ENCODE measurements around the gene BABAM2.
A peak's percentile ranks its signal among the peaks of the same experiment; 100 is the strongest.

BABAM2 gene

DNA sequence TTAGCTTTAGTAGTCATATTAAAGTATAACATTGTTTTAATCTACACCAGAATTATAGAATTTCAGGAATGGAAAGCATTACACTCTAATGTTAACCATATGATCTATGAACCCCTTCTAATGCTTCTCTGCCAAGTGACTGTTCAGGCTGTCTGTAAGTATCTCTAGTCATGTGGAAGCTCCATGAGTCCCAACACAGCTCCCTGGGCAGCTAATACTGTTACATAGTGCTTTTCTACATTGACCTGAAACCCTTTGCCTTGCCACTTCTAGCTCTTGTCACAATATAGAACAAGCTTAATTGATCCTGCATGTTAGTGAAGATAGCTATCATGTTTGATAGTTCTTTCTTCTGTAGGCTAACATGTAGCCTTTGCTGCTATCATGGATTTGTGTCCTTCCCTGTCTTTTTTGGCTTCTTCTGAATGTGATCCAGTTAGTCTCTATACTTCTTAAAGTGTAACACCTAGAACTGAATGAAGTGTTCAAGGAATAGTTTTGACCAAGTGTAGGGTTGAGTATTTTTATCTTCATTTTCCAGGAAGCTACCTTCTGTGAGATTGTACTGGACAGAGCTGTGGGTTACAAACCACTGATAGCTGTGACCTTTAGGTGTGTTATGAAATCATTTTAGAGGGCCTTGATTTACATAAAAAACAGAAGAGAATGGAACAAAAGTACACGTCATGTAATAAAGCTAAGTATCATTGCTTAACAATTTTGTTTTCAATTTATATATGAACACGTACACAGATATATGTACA lies 23.7 kb downstream of the BABAM2 start:
- DNase-seq: no peak

DNA sequence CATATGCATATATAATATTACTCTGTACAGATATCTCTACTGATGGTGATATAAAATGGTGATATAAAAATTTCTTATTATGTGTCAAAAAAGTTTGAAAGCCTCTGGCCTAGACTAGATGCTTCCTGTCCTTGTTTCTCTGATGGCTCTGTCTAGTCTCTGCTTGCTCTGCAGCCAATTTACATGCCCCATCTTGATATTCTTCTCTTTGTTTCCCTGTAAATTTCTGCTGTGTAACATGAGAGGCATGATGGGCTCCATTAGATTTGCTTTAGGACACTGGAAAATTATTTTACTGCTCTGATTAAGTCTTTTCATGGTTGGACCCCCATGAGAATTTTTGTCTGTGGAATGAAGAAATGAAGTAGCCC lies 24.3 kb downstream of the BABAM2 start:
- no peak for DNase-seq

DNA sequence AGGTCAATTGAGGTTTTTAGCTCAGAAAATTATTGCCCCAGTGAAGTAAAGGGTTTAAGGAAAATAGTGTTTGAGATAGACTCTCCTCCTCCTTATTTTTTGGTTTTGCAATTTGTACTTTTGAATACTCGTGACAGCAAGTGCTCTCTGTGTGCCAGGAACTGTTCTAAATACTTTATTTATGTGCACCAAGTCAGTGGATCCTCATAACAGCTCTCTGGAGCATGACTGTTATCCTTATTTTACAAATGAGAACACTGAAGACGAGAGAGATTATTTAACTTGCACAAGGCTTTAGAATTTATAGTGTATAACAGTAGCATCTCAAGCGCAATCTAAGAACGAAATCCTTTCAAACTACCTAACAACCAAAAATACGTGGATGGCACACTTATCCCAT lies 24.7 kb downstream of the BABAM2 start:
- no peak for DNase-seq

DNA sequence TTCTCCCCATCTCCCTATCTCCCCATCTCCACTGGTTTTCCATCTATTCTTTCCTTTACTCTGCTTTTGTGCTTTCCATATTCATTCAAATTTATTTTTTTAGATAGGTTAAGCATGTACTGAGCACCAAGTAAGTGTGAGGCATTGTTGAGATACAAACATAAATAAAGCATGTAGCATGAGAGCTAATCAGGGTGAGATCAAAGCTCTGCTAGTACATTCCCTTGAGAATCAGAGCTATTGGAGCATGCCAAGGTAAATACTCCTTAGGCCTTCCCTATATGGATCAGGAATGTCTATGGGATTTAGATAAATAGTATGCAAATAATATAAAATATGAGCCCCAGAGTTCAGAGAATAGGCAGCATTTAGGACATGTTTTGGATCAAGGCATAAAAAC lies 25.3 kb downstream of the BABAM2 start:
- DNase-seq: no peak

DNA sequence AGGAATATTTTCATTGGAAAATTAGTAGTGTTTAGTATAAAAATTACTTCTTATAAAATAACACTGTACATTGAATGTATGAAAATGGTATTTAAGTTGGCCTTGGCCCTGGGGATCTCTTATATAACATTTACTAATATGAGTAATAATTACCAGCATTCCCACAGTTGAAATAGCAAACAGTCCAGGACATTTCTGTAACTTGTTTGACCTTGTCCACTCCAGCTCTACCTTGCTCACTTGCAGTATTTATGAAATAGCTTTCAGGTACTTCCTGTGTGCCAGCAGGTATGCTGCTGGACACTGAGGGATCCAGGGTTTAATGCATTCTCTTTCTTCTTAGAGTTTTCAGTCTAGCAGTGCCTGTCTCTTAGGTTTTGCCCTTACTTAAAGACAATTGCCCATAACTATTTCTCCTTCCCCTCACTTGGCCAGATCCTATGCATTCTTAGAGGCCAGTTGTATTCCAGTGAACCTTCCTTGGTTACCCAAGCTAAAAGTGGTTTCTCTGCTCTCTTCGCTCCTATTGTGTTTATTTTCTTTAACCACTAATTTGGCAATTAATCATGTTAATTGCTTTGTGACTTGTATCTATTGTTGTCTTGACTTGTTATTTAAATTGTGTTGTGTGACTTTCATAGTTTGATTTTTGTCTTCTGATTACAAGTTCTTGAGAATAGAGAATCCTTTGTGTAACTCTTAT lies 25.9 kb downstream of the BABAM2 start:
- DNase-seq: no peak

DNA sequence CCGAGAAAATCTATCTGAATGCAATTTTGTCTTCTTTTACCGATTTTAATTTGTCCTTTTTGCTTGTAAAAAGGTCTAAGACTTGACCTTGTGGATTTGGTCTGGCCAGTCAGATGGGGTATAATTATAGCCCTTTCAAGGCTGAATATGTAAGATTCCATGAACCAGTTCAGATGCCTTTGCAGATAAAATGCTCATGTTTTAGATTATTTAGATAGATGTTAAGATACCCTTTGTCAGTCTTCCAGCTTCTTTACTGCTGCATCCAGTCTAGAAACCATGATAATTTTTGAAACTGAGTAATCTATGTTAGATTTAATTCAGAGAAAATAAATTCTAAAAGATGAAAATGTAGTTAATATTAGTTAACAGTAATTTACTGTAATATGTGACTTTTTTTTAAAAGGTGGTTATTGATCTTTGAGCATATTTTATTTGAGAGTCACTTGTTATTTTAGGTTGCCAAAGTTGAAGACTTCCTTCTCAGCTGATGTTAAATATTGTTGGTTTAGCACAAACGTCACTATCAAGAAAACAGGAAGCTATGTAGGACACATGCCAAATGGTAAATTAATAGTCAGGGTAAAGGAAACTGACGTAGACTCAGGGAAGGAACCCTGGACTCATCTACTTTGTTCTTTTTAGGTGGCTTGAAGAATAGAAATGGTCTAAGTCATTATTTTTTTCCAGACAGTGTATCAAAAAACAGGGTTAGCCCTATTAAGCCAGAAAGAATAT lies 29.8 kb downstream of the BABAM2 start:
- peak; percentile 77 for DNase-seq

DNA sequence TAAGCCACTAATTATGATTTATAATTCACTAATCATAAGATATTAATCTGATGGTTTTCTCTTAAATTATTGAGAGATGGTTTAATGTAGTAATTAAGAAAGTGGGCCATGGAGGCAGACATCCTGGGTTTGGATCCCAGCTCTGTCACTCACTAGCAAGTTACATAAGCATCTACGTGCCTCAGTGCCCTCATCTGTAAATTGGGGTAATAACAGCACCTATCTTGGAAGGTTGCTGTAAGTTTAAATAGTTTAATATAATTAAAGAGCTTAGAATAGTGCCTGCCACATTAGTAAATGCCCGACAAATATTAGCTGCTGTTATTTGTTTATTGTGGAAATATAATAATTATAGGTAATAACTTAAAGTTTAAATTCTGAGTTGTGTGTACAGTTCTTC lies 30.9 kb downstream of the BABAM2 start:
- DNase-seq: no peak

DNA sequence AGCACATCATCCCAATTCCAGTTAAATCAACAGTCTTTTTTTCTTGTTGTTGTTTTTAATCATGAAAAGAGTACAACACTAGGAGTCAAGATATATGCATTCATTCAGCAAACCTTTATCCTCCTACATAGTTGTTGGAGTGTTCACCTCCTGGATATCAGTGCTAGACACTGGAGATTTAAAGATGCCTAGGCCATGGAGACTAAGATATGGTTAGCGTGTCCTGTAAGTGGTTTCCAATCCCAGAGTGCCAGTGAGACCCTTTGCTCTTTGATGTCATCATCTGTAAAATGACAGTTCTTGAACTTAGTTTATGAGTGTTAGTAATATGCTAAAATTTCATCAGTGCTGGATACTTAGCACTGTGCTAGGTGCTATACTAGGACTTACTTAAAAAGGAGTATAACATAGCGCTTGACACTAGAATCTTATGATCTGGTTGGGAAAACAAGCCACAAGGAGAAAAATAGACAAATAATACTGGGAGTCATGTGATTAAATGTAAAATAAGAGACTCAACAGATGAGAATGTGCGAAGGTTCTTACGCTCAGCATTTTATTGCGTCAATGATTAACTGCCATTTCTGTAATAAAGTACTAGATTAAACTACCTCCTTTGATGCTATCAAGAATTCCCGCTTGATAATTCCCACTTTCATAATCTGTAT lies 31.5 kb downstream of the BABAM2 start:
- DNase-seq: no peak

DNA sequence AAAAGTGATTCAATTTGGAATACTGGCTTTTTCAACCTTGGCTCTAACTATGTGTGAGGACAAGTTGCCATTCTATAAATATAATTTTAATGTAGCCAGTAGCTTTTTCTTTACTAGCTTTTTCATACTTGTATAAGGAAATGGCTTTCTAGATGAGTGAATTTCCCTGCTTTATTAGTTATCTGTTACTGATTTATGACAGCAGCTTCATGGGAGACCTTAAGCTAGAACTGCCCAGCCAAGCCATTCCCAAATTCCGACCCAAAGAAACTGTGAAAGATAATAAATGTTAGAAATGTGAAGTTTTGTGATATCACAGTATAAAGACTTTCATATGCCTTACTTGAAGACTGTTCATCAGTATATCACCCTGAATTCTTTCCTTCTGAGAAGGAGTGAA lies 32.3 kb downstream of the BABAM2 start:
- no peak for DNase-seq

DNA sequence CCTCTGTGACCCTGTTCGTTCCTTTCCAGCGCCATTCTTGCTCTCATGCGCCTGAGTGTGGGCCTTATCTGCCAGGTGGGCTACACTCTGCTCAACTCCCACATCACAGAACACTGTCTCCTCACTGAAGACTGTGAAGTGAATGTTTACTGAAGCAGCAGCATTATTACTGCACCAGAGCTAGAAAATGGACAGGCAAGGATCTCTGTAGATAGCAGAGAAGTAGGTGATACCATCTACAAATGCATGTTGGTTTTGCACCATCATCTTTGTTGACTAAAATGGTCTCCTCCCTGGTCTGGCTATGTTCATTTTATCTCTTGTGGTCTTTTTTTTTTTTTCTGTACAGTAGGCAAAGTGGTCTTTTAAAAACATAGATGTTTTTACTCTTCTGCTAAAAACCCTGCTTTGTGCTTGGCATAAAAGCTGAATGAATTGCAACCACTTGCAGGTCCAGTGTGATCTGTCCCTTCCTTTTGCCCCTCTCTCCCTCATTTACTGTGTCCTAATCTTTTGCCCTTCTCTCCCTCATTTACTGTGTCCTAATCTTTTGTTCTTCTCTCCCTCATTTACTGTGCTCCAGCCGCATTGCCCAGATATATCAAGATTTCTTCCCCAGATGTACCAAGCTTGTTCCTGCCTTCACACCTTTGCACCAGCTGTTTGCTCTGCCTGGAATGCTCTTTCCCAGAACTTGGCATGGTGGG lies 35.4 kb downstream of the BABAM2 start:
- peak; percentile 76 for DNase-seq

DNA sequence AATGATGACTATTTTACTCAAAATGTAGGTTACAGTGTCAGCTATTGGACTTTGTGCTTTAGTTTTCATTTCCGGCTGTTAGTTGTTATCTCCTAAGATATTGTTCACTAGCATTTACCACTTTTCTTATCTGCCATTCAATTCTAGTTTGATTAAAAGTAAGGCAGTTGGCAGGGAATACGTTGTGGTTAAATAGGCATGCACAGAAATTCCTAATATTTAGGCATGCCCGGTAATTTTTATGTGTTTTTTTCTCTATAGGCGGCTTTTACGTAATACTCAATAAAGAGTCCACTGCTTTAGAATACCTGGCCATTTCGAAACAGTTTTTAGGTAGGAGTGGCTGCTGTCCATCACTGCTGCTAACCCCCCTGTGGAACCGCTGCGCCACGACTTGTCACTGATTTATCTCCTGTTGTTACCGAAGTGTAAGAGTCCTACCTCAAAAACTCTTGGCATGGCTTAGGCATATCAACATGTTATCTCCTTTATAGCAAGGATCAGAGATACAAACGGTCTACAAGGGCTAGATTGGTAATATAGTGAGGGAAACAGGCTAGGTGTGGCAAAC lies 39.5 kb downstream of the BABAM2 start:
- DNase-seq: peak; percentile 63

DNA sequence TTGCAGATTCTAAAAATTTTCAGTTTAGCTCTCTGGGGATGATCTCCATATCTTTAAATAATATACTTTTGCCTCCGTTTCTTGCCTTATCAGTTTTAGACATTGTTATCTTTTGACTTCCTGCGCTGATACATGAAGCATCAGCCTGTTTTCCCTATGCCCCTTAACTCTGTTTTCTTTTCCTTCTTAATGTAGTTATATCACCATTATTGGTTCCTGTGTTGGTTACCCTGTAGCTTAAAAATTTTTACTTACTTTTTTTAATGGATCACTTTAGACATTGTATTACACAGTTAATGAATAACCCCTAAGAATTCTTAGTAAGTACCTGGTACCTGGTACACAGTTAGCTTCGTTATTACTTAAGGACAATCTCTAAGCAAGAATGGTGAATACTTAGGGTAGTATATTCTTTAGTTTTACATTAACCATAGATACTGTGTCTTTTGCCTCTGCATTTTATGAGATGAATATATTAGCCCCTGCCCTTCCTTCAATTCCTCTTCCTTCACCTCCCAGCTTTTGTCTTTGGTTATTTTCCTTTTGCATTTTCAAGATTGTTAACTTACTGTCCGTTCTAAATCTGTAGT lies 40.9 kb downstream of the BABAM2 start:
- no peak for DNase-seq

DNA sequence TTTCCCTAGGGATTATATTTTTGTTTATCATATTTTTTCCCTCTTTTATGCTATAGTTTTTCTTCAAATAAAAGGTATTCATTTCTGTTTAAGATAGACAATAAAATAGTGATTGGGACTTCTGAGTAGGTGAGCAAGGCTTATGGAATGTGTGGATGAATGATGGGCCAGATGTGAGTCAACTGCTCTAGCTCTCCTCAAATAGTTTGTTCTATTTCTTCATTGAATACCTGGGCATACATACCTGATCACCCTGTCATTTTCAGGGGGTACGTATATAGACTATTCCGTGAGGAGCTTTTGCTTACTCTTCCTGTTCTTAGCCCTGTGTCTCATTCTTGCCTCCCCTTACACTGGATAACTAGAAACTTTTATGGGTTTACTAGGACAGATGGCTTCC lies 41.9 kb downstream of the BABAM2 start:
- DNase-seq: no peak

DNA sequence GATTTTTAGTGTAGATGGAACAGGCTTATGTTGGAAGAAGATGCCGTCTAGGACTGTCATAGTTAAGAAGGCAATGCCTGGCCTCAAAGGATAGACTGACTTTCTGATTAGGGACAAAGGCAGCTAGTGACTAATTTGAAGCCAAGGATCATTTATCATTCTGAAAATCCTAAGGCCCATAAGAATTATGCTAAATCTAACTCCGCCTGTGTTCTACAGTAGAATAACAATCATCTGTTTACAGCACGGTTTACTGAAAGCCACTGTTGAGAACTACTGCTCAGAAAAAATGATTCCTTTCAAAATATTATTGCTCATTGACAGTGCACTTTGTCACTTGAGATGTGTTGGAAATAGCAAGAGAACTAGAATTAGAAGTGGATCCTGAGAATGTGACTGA lies 44.5 kb downstream of the BABAM2 start:
- DNase-seq: no peak

DNA sequence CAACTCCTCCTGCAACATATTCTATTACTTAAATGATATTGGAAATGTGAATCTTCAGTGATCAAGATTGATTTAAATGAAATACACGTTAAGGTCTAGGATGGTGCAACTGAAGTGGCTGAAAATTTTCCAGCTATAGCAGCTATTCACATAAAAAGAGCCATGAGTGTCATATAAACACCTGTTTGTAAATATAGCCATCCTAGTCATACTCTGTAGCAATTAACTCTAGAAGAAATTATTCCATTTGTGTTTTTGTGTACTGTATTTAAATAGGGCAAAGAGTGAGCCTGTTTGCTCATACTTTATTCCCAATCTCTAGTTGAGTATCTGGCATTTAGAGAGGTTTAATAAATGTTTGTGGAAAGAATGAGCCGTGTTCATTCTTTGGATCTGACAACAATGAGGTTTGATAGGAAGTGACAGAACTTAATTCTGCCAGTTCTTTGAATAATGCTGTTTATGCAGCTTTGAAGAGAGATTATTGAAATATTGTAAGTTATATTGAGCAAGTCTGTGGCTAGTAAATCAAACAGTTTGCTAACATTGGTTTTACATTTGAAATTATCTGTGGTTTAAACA lies 49.7 kb downstream of the BABAM2 start:
- no peak for DNase-seq

DNA sequence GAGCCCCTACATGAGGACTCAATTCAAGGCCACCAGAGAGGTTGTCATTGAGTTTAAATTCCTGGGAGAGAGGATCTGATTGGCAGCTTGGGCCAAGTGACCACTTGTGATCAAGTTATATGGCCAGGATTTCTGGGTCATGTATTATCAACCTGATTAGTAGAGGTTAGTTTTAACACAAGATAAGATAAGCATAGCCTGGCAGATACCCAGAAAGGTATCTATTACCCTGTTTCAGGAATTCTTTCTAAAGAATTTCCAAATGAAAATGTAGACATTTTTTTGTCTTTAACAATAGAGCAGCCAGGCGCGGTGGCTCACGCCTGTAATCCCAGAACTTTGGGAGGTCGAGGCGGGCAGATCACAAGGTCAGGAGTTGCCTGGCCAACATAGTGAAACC lies 50.5 kb downstream of the BABAM2 start:
- DNase-seq: no peak

DNA sequence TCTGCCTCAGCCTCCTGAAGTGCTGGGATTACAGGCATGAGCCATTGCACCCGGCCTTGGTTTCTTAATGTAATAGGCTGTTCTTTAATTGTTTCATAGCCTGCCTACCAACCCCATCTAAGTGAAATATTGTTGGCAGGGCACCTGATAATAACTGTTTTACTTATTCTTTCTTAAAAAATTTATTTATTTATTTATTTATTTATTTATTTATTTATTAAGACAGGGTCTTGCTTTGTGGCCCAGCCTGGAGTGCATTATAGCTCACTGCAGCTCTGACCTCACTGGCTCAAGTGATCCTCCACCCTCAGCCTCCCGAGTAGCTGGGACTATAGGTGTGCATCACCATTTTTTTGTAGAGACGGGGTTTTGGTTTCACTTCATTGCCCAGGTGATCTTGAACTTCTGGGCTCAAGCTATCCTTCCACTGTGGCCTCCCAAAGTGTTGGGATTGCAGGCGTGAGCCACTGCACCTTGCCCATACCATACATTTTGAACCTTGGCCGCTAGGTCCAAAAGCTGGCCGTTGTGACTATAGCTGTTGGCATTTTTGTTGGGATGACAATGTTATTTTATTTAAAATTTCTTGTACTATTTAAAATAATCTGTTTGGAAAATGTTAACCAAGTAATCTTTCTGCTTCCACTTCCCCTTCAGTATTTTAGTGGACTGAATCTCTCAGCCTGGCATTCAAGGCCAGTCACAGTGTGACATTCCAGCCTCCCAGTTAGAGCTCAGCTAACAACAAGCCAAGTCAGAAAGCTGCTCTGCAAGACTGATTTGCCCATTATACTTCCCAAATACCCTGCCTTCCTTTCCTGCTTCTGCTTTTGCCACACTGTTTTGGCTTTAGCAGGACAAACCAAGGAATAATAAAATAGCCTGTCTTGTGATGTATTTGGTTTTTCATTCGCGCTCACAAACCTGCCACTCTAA lies 52.4 kb downstream of the BABAM2 start:
- DNase-seq: no peak

DNA sequence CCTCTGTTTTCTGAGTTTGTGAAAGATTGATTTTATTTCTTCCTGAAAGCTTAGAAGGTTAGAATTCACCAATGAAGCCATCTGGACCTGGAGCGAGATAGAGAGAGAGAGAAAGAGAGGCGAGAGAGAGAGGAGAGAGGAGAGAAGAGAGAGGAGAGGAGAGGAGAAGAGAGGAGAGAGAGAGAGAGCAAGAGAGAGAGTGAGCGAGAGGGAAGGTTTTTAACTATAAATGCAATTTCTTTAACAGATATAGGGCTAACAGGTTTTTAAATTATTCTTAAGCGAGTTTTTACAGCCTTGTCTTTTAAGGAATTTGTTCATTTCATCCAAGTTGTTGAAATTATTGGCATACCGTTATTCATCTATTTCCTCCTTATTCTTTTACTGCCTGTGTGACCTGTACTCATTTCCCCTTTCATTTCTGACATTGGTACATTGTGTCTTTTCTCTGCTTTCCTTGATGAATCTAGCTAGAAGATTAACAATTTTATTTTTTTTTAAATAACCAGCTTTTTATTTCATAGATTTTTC lies 56.1 kb downstream of the BABAM2 start:
- DNase-seq: no peak

DNA sequence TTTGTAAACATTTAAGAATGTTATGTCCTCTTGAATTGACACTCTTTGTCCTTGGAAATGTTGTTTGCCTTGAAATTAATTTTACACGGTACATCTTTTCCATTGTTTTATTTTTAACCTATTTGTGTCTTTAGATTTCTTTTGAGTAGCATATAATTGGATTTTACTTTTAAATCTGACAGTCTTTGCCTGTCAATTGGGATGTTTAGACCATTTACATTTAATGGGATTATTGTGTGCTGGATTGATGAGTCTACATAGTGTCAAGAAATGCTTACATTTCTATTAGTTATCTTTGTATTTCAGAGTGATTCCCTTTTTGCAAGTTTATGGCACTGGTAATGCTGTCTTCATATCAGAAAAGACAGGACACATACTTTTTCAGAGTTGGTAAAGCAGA lies 61.5 kb downstream of the BABAM2 start:
- no peak for DNase-seq

DNA sequence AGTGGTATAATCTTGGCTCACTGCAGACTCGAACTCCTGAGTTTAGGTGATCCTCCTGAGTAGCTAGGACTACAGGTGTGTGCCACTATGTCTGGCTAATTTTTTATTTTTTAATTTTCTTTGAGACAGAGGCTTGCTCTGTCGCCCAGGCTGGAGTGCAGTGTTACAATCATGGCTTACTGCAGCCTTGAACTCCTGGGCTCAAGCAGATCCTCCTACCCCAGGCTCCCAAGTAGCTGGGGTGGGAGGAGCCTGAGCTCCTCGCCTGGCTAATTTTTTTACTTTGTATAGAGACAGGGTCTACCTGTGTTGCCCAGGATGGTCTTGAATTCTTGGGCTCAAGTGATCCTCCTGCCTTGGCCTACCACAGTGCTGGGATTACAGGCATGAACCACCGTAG lies 62.5 kb downstream of the BABAM2 start:
- DNase-seq: no peak

Data from hematopoietic multipotent progenitor cell treated with erythropoietin and hydrocortisone succinate and interleukin-3 and kit ligand, for 6 days (in vitro differentiated cells).